Measurements from ENCODE around the gene LRRC3B.

GRCh38 chr3:26675336-26675735, 52.8 kb downstream of the LRRC3B start:
- TF ChIP-seq CTCF (IDR thresholded peaks at IDR 0.05; ENCODE audit: poor library complexity, severe bottlenecking) (no peak), POLR2AphosphoS5 (IDR thresholded peaks at IDR 0.05) (no peak), SMC3 (conservative IDR thresholded peaks at IDR 0.05; ENCODE audit: poor library complexity) (no peak), EP300 (conservative IDR thresholded peaks at IDR 0.05; ENCODE audit: poor library complexity, severe bottlenecking) (no peak), TAF1 (IDR thresholded peaks at IDR 0.05; ENCODE audit: low read depth) (no peak), RAD21 (conservative IDR thresholded peaks at IDR 0.05) (no peak), EZH2 (IDR thresholded peaks at IDR 0.05; ENCODE audit: borderline replicate concordance, insufficient read depth, low read length, poor library complexity, severe bottlenecking) (no peak)
- TF ChIP-seq, protein P1, sequence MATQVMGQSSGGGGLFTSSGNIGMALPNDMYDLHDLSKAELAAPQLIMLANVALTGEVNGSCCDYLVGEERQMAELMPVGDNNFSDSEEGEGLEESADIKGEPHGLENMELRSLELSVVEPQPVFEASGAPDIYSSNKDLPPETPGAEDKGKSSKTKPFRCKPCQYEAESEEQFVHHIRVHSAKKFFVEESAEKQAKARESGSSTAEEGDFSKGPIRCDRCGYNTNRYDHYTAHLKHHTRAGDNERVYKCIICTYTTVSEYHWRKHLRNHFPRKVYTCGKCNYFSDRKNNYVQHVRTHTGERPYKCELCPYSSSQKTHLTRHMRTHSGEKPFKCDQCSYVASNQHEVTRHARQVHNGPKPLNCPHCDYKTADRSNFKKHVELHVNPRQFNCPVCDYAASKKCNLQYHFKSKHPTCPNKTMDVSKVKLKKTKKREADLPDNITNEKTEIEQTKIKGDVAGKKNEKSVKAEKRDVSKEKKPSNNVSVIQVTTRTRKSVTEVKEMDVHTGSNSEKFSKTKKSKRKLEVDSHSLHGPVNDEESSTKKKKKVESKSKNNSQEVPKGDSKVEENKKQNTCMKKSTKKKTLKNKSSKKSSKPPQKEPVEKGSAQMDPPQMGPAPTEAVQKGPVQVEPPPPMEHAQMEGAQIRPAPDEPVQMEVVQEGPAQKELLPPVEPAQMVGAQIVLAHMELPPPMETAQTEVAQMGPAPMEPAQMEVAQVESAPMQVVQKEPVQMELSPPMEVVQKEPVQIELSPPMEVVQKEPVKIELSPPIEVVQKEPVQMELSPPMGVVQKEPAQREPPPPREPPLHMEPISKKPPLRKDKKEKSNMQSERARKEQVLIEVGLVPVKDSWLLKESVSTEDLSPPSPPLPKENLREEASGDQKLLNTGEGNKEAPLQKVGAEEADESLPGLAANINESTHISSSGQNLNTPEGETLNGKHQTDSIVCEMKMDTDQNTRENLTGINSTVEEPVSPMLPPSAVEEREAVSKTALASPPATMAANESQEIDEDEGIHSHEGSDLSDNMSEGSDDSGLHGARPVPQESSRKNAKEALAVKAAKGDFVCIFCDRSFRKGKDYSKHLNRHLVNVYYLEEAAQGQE (IDR thresholded peaks at IDR 0.05; ENCODE audit: borderline replicate concordance): no peak

Data from neural cell (in vitro differentiated cells).